RWPE1 (cell line): Measurements from ENCODE around the gene ERFL.
"Not testable (repeated sequence)": the region's sequence is repeated elsewhere in the genome, so short reads cannot be mapped to it uniquely, and the experiment has no call there.

ENCODE experiments used
- CTCF ChIA-PET: fragments of 350-600 bp; sonication (Branson Sonifier 250); formaldehyde crosslinking; extraction: SDS; loops from one replicate; lab custom pipeline; 2021; lab: Yijun Ruan, JAX
- POLR2A ChIA-PET: fragments of 400-600 bp; formaldehyde crosslinking; extraction: SDS; loops from one replicate; lab custom pipeline; 2020; ENCODE audit warnings: antibody characterized with exemption; ENCODE audit not compliant: low non-redundant PET; lab: Yijun Ruan, JAX
- DNase-seq: peaks from one replicate; pipeline ENCODE4 v3.0.0; 2012; ENCODE audit warnings: low spot score
- H3K27ac ChIP-seq: fragments of 450-650 bp; 2 replicates; pipeline ENCODE4 v1.5.1; 2017
- CTCF ChIP-seq: fragments of 450-650 bp; conservative IDR thresholded peaks from 2 replicates; pipeline ENCODE4 v1.5.1; 2017; ENCODE audit warnings: low read depth, mild to moderate bottlenecking

The ERFL gene

GRCh38 chr19:41919948-41920712 lies 8.1 kb downstream of the ERFL start:
- no peak overlapping the region for H3K27ac ChIP-seq
- POLR2A ChIA-PET, result no interaction called here
- DNase-seq, result no peak
- TF ChIP-seq CTCF, result no peak
- CTCF ChIA-PET, result no interaction called here

GRCh38 chr19:41918653-41919244 lies 9.5 kb downstream of the ERFL start:
- CTCF ChIA-PET, result no interaction called here
- DNase-seq, result no peak
- POLR2A ChIA-PET, result no interaction called here
- H3K27ac ChIP-seq, result no peak overlapping the region
- no peak for TF ChIP-seq CTCF

GRCh38 chr19:41918095-41918494 lies 10.2 kb downstream of the ERFL start:
- no peak overlapping the region for H3K27ac ChIP-seq
- POLR2A ChIA-PET, result interaction anchor here (0.6 kb wide), 1 partner anchor 158 kb away, joined by 3 read pairs; the partner anchor contains the start of gene ZNF574
- no peak for DNase-seq
- no peak for TF ChIP-seq CTCF
- CTCF ChIA-PET, result no interaction called here

GRCh38 chr19:41917676-41918075 lies 10.6 kb downstream of the ERFL start:
- TF ChIP-seq CTCF, result no peak
- no peak for DNase-seq
- CTCF ChIA-PET, result no interaction called here
- no peak overlapping the region for H3K27ac ChIP-seq
- POLR2A ChIA-PET, result interaction anchor here (0.6 kb wide), 1 partner anchor 158 kb away, joined by 3 read pairs; the partner anchor contains the start of gene ZNF574

- CTCF ChIA-PET, result interaction anchor here (0.6 kb wide), 1 partner anchor 28 kb away, joined by 3 read pairs; no protein-coding TSS in a partner anchor
- TF ChIP-seq CTCF, result no peak
- POLR2A ChIA-PET, result no interaction called here
- no peak overlapping the region for H3K27ac ChIP-seq
- DNase-seq, result no peak
These were observed 12.4 kb downstream of the ERFL start for GRCh38 chr19:41915776-41916414.

GRCh38 chr19:41915021-41915775 lies 13.1 kb downstream of the ERFL start:
- CTCF ChIA-PET, result interaction anchor here (0.6 kb wide), 1 partner anchor 27 kb away, joined by 3 read pairs; no protein-coding TSS in a partner anchor
- no peak for DNase-seq
- POLR2A ChIA-PET, result no interaction called here
- H3K27ac ChIP-seq, result no peak overlapping the region
- TF ChIP-seq CTCF, result no peak

- DNase-seq, CTCF ChIA-PET, H3K27ac ChIP-seq, POLR2A ChIA-PET: not testable (repeated sequence)
These were observed 13.8 kb downstream of the ERFL start for GRCh38 chr19:41914424-41914834.
